CD4-positive, alpha-beta memory T cell (primary cell): Measurements from ENCODE around the gene SLC23A2. TPM values are rescaled to one million over a fixed set of nuclear protein-coding genes. Genes with fewer than 3 reads are reported as not detected.

ENCODE experiments used
- CTCF ChIA-PET: fragments of 350-600 bp; sonication (Branson Sonifier 250); formaldehyde crosslinking; loops from one replicate; lab custom pipeline; 2021; ENCODE audit warnings: inconsistent platforms; ENCODE audit not compliant: partially characterized antibody; lab: Charles Lee
- POLR2A ChIA-PET: fragments of 350-600 bp; sonication (Branson Sonifier 250); formaldehyde crosslinking; loops from one replicate; lab custom pipeline; 2021; ENCODE audit not compliant: partially characterized antibody; lab: Charles Lee
- DNase-seq, 5 donors: peaks; one replicate each; pipeline versions ENCODE4 v3.0.0 to v3.0.0-alpha.2; 2020 to 2022; ENCODE audit warnings: mixed read lengths in 1 of 5
- H3K27ac ChIP-seq: one replicate; pipeline ENCODE4 v1.7.0; 2013; ENCODE audit warnings: low read depth, low read length
- H3K27me3 ChIP-seq: 2 replicates; pipeline ENCODE4 v1.7.0; 2013; ENCODE audit warnings: mild to moderate bottlenecking, low read length, moderate library complexity; ENCODE audit not compliant: insufficient read depth
- H3K36me3 ChIP-seq: 2 replicates; pipeline ENCODE4 v1.7.0; 2013; ENCODE audit warnings: mild to moderate bottlenecking, low read length, moderate library complexity; ENCODE audit not compliant: insufficient read depth
- H3K4me1 ChIP-seq: 2 replicates; pipeline ENCODE4 v1.7.0; 2013; ENCODE audit warnings: mild to moderate bottlenecking, low read length, moderate library complexity; ENCODE audit not compliant: insufficient read depth
- H3K4me3 ChIP-seq, 2 donors: one replicate each; pipeline ENCODE4 v1.7.0; 2013; ENCODE audit warnings: low read length in 2 of 2, mild to moderate bottlenecking in 1 of 2
- H3K9me3 ChIP-seq, 2 donors: one replicate each; pipeline ENCODE4 v1.7.0; 2013; ENCODE audit warnings: low read length in 2 of 2, control low read depth in 1 of 2; ENCODE audit not compliant: control insufficient read depth in 1 of 2
- H3K27ac Mint-ChIP-seq, 7 donors: one replicate each; pipeline ENCODE4 v1.8.0; 2020 to 2021; ENCODE audit warnings: mixed read lengths in 7 of 7, mild to moderate bottlenecking in 6 of 7, inconsistent platforms in 3 of 7, moderate library complexity in 3 of 7
- H3K27me3 Mint-ChIP-seq, 2 donors: one replicate each; pipeline ENCODE4 v1.8.0; 2020 to 2021; ENCODE audit warnings: mixed read lengths in 2 of 2
- H3K36me3 Mint-ChIP-seq, 2 donors: one replicate each; pipeline ENCODE4 v1.8.0; 2020 to 2021; ENCODE audit warnings: mixed read lengths in 2 of 2, inconsistent platforms in 1 of 2, mild to moderate bottlenecking in 1 of 2
- H3K4me1 Mint-ChIP-seq, 4 donors: one replicate each; pipeline ENCODE4 v1.8.0; 2020 to 2021; ENCODE audit warnings: mixed read lengths in 4 of 4, mild to moderate bottlenecking in 1 of 4
- H3K4me3 Mint-ChIP-seq, 8 donors: one replicate each; pipeline ENCODE4 v1.8.0; 2020 to 2021; ENCODE audit warnings: mixed read lengths in 8 of 8, mild to moderate bottlenecking in 7 of 8, moderate library complexity in 6 of 8, inconsistent platforms in 3 of 8
- H3K9me3 Mint-ChIP-seq, 8 donors: one replicate each; pipeline ENCODE4 v1.8.0; 2020 to 2021; ENCODE audit warnings: mixed read lengths in 8 of 8, mild to moderate bottlenecking in 5 of 8, inconsistent platforms in 3 of 8, moderate library complexity in 1 of 8
- intact Hi-C: fragments of 100-400 bp; cut with micrococcal nuclease; formaldehyde crosslinking; loops from one replicate; pipeline ENCODE4 v1.15.1; 2023
- polyA plus RNA-seq, 2 donors: library from polyadenylated mRNA; unstranded; fragments of 300-500 nt; fragmentation: Illumina TruSeq; gene quantifications; one replicate each; pipeline ENCODE4 v1.2.3, GENCODE V29; 2021
- total RNA-seq, 2 experiments: library from RNA; stranded (reverse); gene quantifications; one replicate each; pipeline ENCODE4 v1.2.3, GENCODE V29; 2021

Gene SLC23A2
- total and polyA plus RNA-seq, 4 experiments from 2014 or later = 4.3 to 22.6 (median 16.6) TPM

GRCh38 chr20:4887586-4887985, 113.7 kb downstream of the SLC23A2 start:
- intact Hi-C loops = no loop called here
- Histone ChIP-seq H3K36me3 (peaks cover 14% of the 10 kb centered on the region), H3K27me3 (no peaks in the 10 kb centered on the region), H3K4me1 (no peaks in the 10 kb centered on the region), H3K9me3 (no peaks in the 10 kb centered on the region), H3K27ac (no peak overlapping the region), H3K4me3 (no peak overlapping the region)
- DNase-seq = no peak
- H3K9me3 Mint-ChIP-seq = no peaks in the 10 kb centered on the region
- ChIA-PET CTCF (interaction anchor here (1.4 kb wide), 1 partner anchor 68 kb away, joined by 4 read pairs; no protein-coding TSS in a partner anchor), POLR2A (no interaction called here)
- peaks cover 0 to 4% (median 0%) of the 10 kb centered on the region in 4 donors for H3K4me1 Mint-ChIP-seq
- H3K36me3 Mint-ChIP-seq = peaks cover 27 to 59% of the 10 kb centered on the region in 2 donors
- no peak overlapping the region for H3K4me3 Mint-ChIP-seq
- no peaks in the 10 kb centered on the region for H3K27me3 Mint-ChIP-seq
- H3K27ac Mint-ChIP-seq = no peak overlapping the region

DNA sequence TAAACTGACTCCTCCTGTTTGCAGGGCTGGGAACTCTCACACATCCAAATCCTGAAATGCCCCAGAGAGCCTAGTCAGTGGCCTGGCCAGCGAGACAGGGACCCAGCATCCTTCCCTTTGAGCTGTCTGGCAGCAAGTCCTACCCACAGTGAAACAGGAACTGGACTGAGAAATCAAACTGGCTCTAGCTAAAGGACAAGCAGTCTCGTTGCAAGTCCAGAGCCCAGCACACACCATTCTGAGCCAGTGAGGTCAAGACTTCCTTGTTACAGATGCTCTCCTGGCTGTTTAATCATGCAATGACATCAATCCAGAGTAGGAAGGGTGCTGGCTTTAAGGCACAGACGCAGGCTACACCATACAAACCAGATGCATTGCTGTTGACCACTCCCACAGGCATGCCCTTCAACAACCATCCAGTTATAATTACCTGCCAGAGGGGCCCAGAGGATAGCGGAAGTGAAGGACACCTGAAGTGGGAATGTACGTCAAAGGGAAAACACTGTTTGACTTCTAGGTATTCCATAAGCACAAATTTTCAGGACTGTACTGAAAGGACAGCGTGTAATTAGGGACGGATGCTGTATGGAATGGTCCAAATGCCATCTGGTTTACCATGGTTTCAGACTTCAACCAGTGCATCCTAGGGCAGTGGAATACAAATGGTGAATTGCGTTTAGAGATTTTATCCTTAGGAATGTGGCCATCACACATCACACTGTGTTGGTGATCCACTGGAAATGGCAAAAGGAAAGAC, 114.4 kb downstream of the SLC23A2 start:
- DNase-seq = no peak
- POLR2A ChIA-PET = no interaction called here
- peak overlapping the region in 2 of 7 donors; percentile 28 to 68 for H3K27ac Mint-ChIP-seq
- Histone ChIP-seq H3K36me3 (peaks cover 14% of the 10 kb centered on the region), H3K27me3 (no peaks in the 10 kb centered on the region), H3K4me3 (no peak overlapping the region), H3K9me3 (no peaks in the 10 kb centered on the region), H3K4me1 (no peaks in the 10 kb centered on the region), H3K27ac (no peak overlapping the region)
- no peaks in the 10 kb centered on the region for H3K27me3 Mint-ChIP-seq
- no peak overlapping the region for H3K4me3 Mint-ChIP-seq
- peaks cover 0 to 3% (median 0%) of the 10 kb centered on the region in 4 donors for H3K4me1 Mint-ChIP-seq
- H3K36me3 Mint-ChIP-seq = peaks cover 27 to 59% of the 10 kb centered on the region in 2 donors
- no peaks in the 10 kb centered on the region for H3K9me3 Mint-ChIP-seq
- CTCF ChIA-PET = interaction anchor here (1.4 kb wide), 1 partner anchor 69 kb away, joined by 4 read pairs; no protein-coding TSS in a partner anchor
- intact Hi-C loops = no loop called here

GRCh38 chr20:4885877-4886276, 115.4 kb downstream of the SLC23A2 start:
- H3K36me3 Mint-ChIP-seq = peaks cover 38 to 67% of the 10 kb centered on the region in 2 donors
- H3K4me3 Mint-ChIP-seq = no peak overlapping the region
- peak overlapping the region in 4 of 7 donors; percentile 22 to 69 (median 44) for H3K27ac Mint-ChIP-seq
- Histone ChIP-seq H3K27ac (no peak overlapping the region), H3K4me3 (no peak overlapping the region), H3K36me3 (peaks cover 14% of the 10 kb centered on the region), H3K27me3 (no peaks in the 10 kb centered on the region), H3K4me1 (no peaks in the 10 kb centered on the region), H3K9me3 (no peaks in the 10 kb centered on the region)
- H3K9me3 Mint-ChIP-seq = no peaks in the 10 kb centered on the region
- ChIA-PET CTCF (interaction anchor here (1.1 kb wide), 1 partner anchor 120 kb away, joined by 4 read pairs; no protein-coding TSS in a partner anchor), POLR2A (no interaction called here)
- peaks cover 0 to 3% (median 0%) of the 10 kb centered on the region in 4 donors for H3K4me1 Mint-ChIP-seq
- intact Hi-C loops = no loop called here
- no peak for DNase-seq
- no peaks in the 10 kb centered on the region for H3K27me3 Mint-ChIP-seq

- H3K9me3 Mint-ChIP-seq = no peaks in the 10 kb centered on the region
- H3K4me1 ChIP-seq = no peaks in the 10 kb centered on the region
- no peak overlapping the region for H3K27ac Mint-ChIP-seq
- intact Hi-C loops = no loop called here
- H3K4me1 Mint-ChIP-seq = peaks cover 0 to 4% (median 0%) of the 10 kb centered on the region in 4 donors
- H3K9me3 ChIP-seq = no peaks in the 10 kb centered on the region
- CTCF ChIA-PET = interaction anchor here (0.9 kb wide), 1 partner anchor 71 kb away, joined by 4 read pairs; no protein-coding TSS in a partner anchor
- H3K27me3 ChIP-seq = no peaks in the 10 kb centered on the region
- no peaks in the 10 kb centered on the region for H3K27me3 Mint-ChIP-seq
- peak overlapping the region in 1 of 8 donors; percentile 43 for H3K4me3 Mint-ChIP-seq
- no peak overlapping the region for H3K4me3 ChIP-seq
- POLR2A ChIA-PET = no interaction called here
- H3K36me3 Mint-ChIP-seq = peaks cover 47 to 71% of the 10 kb centered on the region in 2 donors
- no peak overlapping the region for H3K27ac ChIP-seq
- DNase-seq = no peak
- H3K36me3 ChIP-seq = peaks cover 8% of the 10 kb centered on the region
These were observed 117.8 kb downstream of the SLC23A2 start for GRCh38 chr20:4883546-4883945.

DNA sequence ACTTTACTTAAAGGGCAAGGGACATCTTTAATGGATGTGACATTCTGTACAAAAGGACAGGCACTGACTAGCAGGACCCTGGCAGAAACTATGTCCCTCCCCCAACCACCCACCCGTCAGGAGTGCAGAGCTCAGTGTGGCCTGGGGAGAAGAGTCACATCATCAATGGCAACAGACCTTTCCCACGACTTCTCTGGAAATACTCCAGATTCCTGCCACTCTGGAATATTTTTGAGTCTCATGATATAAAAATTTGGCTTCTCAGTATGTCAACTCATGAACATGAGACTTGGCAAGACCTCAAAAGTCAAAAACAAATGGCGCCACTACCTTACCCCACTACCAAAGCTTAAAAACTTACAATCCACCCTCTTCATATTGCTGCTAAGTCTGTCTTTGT, 118.3 kb downstream of the SLC23A2 start:
- Mint-ChIP-seq H3K4me3 (no peak overlapping the region), H3K27me3 (no peaks in the 10 kb centered on the region), H3K36me3 (peaks cover 47 to 71% of the 10 kb centered on the region in 2 donors), H3K9me3 (no peaks in the 10 kb centered on the region), H3K4me1 (peaks cover 0 to 4% (median 0%) of the 10 kb centered on the region in 4 donors), H3K27ac (no peak overlapping the region)
- Histone ChIP-seq H3K27ac (no peak overlapping the region), H3K27me3 (no peaks in the 10 kb centered on the region), H3K4me3 (no peak overlapping the region), H3K36me3 (peaks cover 6% of the 10 kb centered on the region), H3K4me1 (no peaks in the 10 kb centered on the region), H3K9me3 (no peaks in the 10 kb centered on the region)
- ChIA-PET CTCF (no interaction called here), POLR2A (no interaction called here)
- intact Hi-C loops = no loop called here
- DNase-seq = no peak

GRCh38 chr20:4881006-4881730, 120.1 kb downstream of the SLC23A2 start:
- no peaks in the 10 kb centered on the region for H3K9me3 Mint-ChIP-seq
- no peak overlapping the region for H3K27ac ChIP-seq
- H3K27me3 ChIP-seq = no peaks in the 10 kb centered on the region
- H3K36me3 Mint-ChIP-seq = peaks cover 50 to 72% of the 10 kb centered on the region in 2 donors
- no peak overlapping the region for H3K4me3 ChIP-seq
- H3K4me1 Mint-ChIP-seq = peaks cover 0 to 1% (median 0%) of the 10 kb centered on the region in 4 donors
- no peaks in the 10 kb centered on the region for H3K27me3 Mint-ChIP-seq
- no peaks in the 10 kb centered on the region for H3K9me3 ChIP-seq
- no peaks in the 10 kb centered on the region for H3K4me1 ChIP-seq
- peak overlapping the region in 4 of 7 donors; percentile 37 to 79 (median 58) for H3K27ac Mint-ChIP-seq
- H3K36me3 ChIP-seq = peaks cover 6% of the 10 kb centered on the region
- no peak overlapping the region for H3K4me3 Mint-ChIP-seq
- CTCF ChIA-PET = no interaction called here
- intact Hi-C loops = no loop called here
- DNase-seq = no peak
- POLR2A ChIA-PET = no interaction called here

DNA sequence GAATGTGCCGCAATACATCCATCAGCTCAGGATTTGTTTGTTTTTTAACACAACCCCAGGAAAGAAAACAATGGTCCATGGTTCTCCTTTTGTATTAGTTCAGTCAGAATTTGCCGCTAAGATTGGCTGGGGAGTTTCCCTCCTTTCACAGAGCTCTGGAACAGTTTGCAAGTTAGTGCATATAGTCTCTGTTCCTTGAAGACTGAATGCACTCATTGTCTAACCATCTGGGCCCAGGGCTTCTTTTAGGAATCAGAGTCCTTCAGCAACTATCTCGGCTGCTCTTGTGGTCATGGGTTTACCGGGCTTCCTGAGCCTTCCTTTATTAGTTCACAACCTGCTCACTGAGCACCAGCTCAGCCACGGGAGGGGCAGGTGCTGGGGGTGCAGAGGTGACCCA, 121.3 kb downstream of the SLC23A2 start:
- CTCF ChIA-PET = interaction anchor here (1.0 to 1.3 kb wide), 2 partner anchors 9 to 15 kb away, joined by 3 to 5 read pairs; no protein-coding TSS in a partner anchor

More for the DNA sequence above, 121.3 kb downstream of the SLC23A2 start:
- DNase-seq = no peak
- Histone ChIP-seq H3K9me3 (no peaks in the 10 kb centered on the region), H3K4me1 (no peaks in the 10 kb centered on the region), H3K27me3 (no peaks in the 10 kb centered on the region), H3K36me3 (peaks cover 3% of the 10 kb centered on the region), H3K4me3 (no peak overlapping the region), H3K27ac (no peak overlapping the region)
- intact Hi-C loops = no loop called here
- peaks cover 0 to 1% (median 0%) of the 10 kb centered on the region in 4 donors for H3K4me1 Mint-ChIP-seq
- no peaks in the 10 kb centered on the region for H3K9me3 Mint-ChIP-seq
- H3K27me3 Mint-ChIP-seq = no peaks in the 10 kb centered on the region
- no peak overlapping the region for H3K4me3 Mint-ChIP-seq
- POLR2A ChIA-PET = no interaction called here
- H3K27ac Mint-ChIP-seq = peak overlapping the region in 2 of 7 donors; percentile 9 to 23
- peaks cover 46 to 69% of the 10 kb centered on the region in 2 donors for H3K36me3 Mint-ChIP-seq
